Stimulated activated CD4-positive, alpha-beta T cell treated with anti-CD3 and anti-CD28 coated beads, Interleukin-1b, Interleukin-23, amount 100 ng/mL, for 48 hours (primary cell): ENCODE results near the gene CENPK.
"Not testable (repeated sequence)": the region's sequence is repeated elsewhere in the genome, so short reads cannot be mapped to it uniquely, and the experiment has no call there.

Experiments used
- DNase-seq: peaks from one replicate; pipeline ENCODE4 v3.0.0-alpha.2; 2020

Gene CENPK

GRCh38 chr5:65562731-65563701, at the start of gene CENPK, which contains the start of gene PPWD1:
CENPK (minus strand) TSS chr5:65563168; CDS start chr5:65554907, 8,261 bp downstream.
PPWD1 (plus strand) TSS chr5:65563296; CDS start chr5:65563311, 15 bp downstream.
- DNase-seq, result peak; percentile 97

GRCh38 chr5:65612298-65612907, 49.4 kb upstream of the CENPK start:
- no peak for DNase-seq

GRCh38 chr5:65611524-65611923, 48.6 kb upstream of the CENPK start:
- DNase-seq, result no peak

DNA sequence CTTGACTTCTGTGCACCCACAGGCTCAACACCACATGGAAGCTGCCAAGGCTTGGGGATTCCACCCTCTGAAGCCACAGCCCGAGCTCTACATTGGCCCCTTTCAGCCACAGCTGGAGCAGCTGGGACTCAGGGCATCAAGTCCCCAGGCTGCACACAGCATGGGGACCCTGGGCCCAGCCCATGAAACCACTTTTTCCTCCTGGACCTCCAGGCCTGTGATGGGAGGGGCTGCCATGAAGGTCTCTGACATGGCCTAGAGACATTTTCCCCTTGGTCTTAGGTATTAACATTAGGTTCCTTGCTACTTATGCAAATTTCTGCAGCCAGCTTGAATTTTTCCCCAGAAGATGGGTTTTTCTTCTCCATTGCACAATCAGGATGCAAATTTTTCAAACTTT, 38.8 kb upstream of the CENPK start:
- not testable (repeated sequence) for DNase-seq

DNA sequence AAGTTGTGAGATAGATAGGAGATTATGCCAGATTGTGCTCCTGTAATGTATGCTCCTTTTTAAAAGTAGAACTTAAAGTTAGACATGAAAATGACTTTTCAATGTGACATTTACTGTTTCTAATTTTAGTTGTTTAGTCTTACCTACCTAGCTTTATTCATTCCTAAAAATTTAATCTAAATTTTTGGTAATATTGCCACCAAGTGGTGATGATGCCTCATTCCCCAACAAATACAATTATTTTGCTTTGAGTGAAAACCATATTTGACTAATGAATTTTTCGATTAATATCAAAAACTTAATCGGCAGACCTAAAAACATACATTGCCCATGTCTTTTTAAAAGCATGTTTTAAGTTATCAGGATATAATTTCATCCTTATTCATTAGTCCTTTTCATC, 25.7 kb upstream of the CENPK start:
- no peak for DNase-seq

- DNase-seq, result no peak
Observed at GRCh38 chr5:65577141-65577540, 14.2 kb upstream of the CENPK start.

DNA sequence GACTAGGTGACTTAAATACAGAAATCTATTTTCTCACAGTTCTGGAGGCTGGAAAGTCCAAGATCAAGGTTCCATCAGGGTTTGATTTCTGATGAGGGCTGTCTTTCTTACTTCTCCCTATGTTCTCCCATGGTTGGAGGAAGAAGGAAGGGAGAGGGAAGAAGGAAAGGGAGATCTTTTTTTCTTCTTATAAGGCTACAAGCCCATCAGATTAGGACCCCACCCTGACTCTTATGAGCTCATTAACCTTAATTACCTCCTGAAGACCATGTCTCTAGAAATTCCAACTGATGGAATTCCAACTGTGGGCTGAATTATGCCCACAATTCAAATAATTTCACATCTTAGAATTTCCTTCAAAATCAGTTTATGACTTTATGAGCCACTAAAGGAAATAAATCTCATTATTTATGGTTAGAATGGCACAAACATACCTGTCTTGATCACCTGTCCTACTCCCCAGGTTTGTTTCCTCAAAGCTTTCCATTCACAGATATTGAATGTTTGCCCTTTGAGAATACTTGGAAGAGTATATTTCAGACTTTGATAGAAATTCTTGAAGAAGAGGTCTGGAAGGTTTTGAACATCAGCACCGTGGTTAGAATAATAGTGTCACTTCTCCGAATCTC, 7.7 kb upstream of the CENPK start:
- no peak for DNase-seq

- no peak for DNase-seq
Observed at GRCh38 chr5:65566505-65566904, 3.5 kb upstream of the CENPK start.

DNA sequence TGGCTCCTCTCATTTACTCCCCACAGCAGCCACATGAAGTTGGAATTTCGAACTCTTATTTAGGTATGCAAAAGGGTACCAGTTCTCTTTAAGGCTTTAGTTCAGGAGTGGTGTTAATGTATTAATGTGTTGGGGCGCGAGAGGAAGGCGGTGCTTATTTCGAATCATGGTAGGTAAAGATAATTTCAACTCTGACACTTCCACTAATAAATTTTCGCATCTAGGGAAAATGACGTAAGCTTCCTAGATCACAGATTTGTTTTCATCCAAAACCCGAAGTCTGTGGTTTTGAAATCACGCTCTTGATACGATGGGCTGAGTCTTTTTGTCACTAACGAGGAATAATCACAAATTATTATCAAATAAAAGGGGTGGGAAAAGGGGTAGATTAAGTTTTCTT, 809 bp upstream of the CENPK start:
- no peak for DNase-seq

GRCh38 chr5:65556718-65557117, 6.2 kb downstream of the CENPK start:
- DNase-seq, result no peak

- no peak for DNase-seq
Observed at GRCh38 chr5:65556181-65556580, 6.8 kb downstream of the CENPK start.

DNA sequence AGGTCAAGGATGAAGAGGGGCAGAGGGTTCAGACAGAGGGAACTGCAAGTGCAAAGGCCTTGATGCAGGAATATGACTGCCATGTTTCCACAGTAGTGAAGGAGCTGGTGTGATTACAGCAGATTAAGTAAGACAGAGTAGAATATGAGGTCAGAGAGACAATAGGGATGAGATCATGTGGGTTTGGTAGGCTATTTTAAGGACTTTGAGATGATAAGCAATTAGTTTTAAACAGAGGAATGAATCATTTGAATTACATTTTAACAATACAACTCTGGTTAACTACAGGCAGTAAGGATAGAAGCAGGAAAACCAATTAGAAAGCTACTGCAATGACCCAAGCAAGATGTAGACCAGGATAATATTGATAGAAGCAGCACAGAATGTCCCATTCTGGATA, 7.7 kb downstream of the CENPK start:
- no peak for DNase-seq

DNA sequence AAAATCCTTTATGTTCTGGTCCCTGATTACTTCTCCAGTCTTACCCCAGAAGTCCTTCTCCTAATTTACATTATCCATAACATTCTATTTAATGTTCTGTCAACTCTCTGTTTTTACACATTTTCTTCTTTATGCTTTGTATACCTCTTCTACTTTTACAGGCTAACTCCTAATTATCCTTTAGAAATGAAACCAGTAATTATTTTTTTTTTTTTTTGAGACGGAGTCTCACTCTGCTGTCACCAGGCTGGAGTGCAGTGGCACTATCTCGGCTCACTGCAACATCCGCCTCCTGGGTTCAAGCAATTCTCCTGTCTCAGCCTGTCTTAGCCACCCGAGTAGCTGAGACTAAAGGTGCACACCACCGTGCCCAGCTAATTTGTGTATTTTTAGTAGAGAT, 9.0 kb downstream of the CENPK start:
- no peak for DNase-seq

- no peak for DNase-seq
Observed at GRCh38 chr5:65548281-65548680, 14.7 kb downstream of the CENPK start.

GRCh38 chr5:65546141-65546540, 16.8 kb downstream of the CENPK start:
- no peak for DNase-seq

- no peak for DNase-seq
Observed at GRCh38 chr5:65544473-65544872, 18.5 kb downstream of the CENPK start.

DNA sequence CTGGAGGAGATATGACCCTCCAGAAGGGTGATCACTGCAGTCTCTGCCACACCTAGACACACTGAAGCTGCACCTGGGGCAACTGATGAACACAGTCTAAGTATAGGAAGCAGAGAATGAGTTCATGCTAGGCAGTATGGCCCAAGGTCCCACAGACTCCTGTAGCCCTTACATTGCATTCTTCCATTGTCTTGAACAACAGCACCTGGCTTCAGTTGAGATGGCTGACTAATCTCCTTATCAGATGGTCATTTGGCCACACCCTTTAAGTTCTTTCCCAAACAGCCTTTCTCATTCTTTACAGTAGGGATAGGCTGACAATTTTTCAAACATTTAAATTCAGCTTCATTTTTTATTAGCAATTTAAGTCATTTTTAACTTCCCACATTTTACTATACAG, 23.1 kb downstream of the CENPK start:
- DNase-seq, result no peak

DNA sequence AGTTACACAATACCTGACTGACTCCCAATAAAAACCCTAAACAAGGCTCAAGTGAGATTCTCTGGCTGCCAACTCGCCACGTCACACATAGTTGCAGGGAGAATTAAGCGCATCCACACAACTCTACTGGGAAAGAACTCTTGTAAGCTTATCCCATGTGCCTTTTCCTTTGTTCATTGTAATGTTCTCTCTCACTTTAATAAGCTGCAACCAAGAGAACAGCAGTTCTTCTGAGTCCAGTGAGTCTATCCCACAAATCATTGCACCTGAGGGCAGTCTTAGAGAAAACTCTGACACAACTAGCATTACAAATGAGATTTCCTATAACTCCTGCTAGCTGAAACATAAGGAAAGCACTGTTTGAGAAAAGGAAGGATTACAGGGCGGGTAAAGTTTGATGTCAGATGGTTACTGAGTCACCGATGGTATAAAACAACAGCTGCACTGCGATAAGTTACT, 27.4 kb downstream of the CENPK start:
- no peak for DNase-seq

DNA sequence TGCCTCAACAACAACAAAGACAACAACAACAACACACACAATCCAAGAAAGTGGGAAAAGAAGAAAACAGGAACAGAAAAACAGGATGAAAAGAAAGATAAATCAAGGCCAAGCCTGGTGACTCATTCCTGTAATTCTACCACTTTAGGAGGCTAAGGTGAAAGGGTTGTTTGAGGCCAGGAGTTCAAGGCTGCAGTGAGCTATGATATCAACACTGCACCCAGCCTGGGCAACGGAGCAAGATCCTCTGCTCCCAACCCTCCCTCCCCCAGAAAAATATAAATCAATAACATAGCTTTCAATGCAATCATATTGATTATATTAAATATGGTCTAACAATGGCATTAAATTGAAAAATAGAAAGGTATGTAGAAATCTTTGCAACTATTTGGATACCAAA, 32.1 kb downstream of the CENPK start:
- no peak for DNase-seq

DNA sequence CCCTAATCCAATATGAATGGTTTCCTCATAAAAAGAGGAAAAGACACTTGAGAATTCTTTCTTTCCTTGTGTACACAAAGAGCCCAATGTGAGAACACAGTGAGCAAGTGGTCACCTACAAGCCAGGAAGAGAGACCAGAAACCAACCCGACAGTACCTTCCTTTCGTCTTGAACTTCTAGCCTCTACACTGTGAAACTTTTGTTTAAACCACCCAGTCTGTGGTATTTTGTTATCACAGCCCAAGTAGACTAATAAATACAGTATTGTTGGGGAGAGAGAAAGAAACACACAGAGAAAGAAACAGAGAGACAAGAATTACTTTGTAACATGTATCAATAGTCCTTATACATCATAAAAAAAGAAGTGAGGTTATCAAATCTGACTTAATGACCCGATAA, 37.2 kb downstream of the CENPK start:
- no peak for DNase-seq

DNA sequence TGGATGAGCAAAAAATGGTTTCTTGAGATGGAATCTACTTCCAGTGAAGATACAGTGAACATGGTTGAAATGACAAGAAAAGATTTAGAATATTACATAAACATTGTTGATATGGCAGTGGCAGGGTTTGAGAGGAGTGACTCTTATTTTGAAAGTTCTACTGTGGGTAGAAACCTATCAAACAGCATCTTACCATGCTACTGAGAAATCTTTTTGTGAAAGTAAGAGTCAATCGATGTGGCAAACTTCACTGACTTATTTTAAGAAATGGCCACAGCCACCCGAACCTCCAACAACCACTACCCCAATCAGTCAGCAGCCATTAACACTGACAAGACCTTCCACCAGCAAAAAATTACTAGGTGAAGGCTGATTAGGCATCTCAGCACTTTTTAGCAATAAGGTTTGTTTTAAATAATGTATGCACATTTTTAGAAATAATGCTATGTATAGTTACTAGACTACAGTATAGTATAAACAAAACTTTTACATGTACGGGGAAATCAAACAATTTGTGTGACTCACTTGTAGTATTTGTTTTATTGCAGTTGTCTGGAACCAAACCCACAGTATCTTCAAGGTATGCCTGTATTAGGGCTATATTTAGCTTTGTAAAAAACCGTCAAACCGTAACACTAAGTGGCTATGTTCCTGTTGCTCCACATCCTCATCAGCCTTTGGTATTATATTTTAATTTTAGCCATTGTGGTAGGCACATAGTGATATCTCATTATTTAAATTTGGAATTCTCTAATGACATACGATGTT, 50.6 kb downstream of the CENPK start:
- no peak for DNase-seq

DNA sequence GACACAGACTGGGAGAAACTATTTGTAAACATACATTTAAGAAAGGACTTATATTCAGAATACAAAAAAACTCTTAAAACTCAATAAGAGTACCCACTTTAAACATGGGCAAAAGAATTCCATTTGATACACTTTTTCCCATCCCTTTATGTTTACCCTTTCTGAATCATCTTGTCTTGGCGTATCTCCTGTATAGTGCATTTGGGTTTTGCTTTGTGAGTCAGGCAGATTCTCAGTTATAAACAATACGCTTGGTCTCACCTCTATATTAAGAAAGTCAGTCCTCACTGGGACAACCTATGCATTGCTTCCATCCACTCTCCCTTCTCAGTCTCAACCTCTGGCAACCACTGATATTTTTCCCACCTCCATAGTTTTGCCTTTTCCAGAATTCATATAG, 54.0 kb downstream of the CENPK start:
- no peak for DNase-seq

DNA sequence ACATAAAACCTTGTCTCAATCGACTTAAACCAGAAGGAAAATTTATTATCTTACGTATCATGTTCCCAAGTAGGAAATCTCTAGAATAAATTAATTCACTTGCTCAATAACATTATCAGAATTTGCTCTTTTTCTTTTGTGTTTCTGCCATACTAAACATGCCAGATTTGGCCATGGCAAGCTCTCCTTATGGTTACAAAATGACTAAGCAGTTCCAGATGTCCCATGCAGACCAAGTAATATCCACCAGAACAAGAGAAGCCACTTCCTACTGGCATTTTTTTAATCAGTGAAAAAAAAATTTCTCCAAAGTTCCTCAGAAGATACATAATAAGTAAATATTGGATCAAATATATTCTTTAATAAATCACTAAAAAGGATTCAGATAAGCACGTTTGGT, 56.0 kb downstream of the CENPK start:
- DNase-seq, result no peak
